ENCODE data around the gene CLNK. TPM values are rescaled to one million over a fixed set of nuclear protein-coding genes. Genes with fewer than 3 reads are reported as not detected.
A peak's percentile ranks its signal among the peaks of the same experiment; 100 is the strongest.
"Not testable (repeated sequence)": the region's sequence is repeated elsewhere in the genome, so short reads cannot be mapped to it uniquely, and the experiment has no call there.

CLNK gene
- total RNA-seq, 1 donor from 2014 or later, result not detected

DNA sequence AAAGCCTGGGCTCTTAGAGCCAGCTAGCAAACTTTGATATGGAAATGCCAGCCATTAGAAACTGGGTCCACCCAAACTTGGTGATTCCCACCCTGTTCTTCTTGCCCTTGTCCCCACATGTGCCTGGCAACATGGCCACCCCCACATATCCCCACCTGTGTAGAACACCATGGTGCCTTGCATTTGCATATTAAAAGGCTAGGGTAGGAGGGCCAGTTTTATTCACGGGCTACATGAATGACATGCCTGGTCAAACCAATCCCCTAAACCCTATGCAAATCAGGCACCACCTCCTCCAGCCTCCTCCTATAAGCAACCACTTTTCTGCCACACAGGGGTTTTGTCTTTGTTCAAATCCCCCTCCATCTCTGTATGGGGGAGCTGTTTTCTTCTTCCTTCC is 104.9 kb downstream of the CLNK start:
- DNase-seq (ENCODE audit: low read depth in 2 of 2), result no peak

DNA sequence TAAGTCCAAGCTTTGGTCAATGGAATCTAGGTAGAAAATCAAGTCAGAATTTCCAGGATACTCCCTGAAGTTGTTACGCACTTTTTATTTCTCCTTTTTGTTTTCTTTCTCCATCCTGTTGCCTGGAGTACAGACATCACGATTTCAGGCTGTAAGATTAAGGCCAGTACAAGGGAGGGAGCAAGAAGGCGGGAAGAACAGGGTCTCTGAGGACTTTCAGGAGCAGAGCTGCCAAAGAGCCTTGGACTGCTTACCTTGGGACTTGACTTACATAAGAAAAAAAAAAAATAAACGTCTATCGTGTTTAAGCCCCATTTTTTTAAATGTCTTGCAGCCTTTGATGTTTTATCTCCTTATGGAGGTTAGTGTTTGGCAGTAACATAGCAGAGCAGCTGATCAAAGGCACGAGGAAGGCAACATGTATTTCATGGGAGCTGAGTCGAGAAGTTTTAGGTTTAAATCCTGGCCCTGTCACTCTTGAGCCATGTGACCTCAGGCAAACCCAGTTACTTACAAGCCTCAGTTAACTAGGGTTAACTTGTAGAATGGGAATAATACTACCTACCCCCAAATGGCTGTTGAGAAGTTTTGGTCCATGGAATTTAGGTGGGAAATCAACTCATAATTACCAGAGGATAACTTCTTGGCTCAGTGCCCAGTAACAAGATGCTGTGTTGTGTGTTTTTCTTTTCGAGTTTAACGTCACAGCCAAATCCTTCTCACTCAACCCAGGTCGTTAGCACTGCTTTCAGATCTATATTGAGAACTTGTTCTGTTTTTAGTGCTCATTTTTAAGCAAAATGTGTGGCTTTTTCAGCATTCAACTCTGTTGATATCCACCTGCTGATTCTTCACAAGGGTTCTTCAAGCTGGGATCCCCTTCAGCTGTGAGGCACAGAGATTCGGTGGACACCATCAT is 106.8 kb downstream of the CLNK start:
- DNase-seq (ENCODE audit: low read depth in 2 of 2), result no peak

DNA sequence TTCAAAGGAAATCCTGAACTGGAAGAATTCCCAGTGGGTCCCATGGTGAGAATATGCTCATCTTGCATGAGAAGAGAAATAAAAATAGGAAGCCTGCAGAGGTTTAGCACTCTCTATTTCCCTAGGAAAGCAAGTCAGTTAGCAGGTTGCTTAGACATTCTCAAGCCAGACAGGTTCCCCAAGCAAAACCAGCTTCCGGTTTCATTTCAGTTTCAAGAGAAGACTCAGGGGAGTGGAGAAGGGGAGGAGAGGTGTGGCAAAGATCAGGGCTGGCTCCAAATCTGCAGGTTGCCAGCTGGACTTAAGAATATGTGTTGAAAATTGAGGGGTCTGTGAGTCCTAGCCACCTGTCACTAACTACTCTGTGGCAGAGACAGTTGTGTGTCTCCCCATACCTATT is 107.5 kb downstream of the CLNK start:
- DNase-seq (ENCODE audit: low read depth in 2 of 2), result peak in 1 of 2 donors; percentile 45

DNA sequence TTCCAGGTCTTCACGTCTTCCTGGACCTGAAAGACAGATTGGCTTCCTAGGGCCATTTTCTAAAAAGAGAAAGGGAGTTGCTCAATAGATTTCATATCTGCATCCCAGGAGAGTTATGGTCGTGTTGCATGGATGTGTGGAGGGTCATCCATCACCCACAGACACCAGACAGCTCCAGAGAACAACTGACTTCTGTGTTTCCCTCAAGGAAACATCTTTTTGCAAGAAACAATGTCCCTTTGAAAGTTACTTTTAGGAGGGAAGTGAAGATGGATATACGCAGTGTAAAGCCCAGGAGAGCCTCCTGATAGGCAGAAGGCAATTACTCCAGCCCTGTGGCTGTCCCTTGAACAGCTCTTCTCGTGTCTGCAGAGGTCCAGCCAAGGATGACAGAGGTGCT is 108.3 kb downstream of the CLNK start:
- no peak for DNase-seq (ENCODE audit: low read depth in 2 of 2)

DNA sequence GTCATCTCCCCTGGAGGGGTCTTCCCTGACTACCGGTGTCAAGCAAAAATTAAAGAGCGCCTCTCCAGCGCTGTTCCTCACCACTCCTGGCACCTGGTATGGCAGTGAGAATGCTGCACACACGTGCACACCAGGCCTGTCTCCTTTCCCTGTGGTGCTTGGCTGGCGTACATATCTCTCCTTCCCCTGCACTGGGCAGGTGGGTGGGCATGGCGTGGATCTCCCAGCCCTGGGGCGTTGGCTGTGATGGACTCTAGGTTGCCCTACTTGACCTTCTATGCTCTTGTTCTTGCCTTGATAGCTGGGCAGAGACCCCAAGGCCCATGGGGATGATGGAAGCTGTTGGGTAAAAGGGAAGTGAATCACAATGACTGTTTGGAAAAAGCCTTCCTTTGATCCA is 109.2 kb downstream of the CLNK start:
- no peak for DNase-seq (ENCODE audit: low read depth in 2 of 2)

DNA sequence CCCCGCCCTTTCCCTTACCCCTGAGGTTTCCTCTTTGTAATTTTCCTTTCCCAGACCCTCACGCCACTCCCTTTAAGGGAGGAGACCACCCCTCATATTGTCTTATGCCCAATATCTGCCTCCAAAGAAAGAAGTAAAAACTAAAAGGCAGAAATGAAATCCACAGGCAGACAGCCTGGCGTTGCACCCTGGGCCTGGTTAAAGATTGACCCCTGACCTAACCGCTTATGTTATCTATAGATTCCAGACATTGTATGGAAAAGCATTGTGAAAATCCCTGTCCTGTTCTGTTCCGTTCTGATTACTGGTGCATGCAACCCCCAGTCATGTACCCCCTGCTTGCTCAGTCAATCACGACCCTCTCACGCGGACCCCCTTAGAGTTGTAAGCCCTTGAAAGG is 110.0 kb downstream of the CLNK start:
- DNase-seq (ENCODE audit: low read depth in 2 of 2), result not testable (repeated sequence)

DNA sequence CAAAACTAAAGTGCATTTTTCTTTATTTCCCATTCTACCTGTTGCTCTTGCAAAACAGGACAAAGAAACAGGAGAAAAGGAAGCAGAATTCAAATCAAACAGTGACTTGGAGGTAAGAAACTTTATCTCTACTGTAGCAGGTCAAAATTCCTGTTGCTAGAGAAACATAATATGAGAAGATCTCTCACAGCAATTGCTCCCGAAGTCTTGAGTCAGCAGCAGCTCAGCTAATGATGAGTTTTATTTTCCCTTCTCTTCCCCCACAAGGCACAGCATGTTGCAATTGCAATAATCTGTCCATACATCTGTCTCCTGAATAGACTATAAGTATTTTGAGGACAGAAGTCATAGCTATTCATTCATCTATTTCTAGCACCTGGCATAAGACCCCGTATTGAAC is 112.7 kb downstream of the CLNK start:
- no peak for DNase-seq (ENCODE audit: low read depth in 2 of 2)

DNA sequence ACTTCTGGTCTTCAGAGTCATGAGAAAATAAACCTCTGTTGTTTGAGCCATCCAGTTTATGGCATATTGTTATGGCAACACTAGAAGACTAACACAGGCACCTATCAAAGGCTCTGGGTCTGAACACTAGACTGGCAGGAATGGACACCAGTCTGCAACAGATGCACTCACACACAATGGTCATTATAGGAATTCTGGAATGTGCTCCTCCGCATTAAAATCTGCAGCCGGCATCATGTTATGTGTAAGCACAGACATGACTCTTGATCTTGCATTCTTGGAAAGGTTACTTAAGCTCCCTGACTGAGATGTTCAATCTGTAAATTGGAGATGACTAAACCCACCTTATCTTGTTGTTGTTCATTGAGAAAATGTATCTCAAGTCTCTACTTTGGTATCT is 115.1 kb downstream of the CLNK start:
- DNase-seq (ENCODE audit: low read depth in 2 of 2), result no peak

DNA sequence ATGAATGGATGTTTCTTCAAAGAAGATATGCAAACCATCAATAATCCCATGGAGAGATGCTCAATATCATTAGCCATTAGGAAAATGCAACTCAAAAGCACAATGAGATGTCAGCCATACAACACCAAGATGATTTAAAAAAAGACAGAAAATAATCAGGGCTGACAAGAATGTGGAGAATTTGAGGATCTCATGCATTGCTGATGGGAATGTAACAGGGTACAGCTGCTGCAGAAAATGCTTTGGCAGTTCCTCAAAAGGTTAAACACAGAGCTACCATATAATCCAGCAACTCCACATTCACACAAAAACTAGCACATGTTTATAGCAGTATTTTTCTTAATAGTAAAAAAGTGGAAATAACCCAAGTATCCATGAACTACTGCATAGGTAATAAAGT is 116.8 kb downstream of the CLNK start:
- no peak for DNase-seq (ENCODE audit: low read depth in 2 of 2)

DNA sequence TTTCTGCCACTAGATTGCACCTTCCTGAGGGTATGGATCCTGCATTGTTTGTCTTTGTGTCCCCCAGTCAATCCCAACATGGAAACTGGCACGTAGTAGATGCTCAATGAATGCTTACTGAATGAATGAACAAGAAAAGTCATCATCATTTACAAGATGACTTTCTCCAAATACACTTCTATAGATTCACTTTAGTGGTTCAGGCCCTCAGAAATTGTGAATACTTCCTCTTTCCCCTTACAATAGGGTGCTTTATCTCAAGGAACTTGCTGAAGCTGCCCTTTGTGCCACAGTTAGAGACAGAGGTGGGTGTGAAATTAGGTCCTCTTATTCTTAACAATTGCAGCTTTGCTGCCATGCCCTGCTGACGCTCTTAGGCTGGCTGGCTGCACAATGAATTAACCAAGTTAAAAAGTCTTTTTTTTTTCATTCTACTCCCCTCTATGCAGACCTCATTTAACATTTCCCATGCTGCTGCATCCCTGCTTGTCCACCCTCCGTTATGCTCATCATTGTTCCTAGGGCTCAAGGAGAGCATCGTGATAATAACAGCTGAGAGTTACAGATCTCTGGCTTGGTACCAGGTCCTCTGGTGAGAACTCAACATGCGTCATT is 119.3 kb downstream of the CLNK start:
- no peak for DNase-seq (ENCODE audit: low read depth in 2 of 2)

DNA sequence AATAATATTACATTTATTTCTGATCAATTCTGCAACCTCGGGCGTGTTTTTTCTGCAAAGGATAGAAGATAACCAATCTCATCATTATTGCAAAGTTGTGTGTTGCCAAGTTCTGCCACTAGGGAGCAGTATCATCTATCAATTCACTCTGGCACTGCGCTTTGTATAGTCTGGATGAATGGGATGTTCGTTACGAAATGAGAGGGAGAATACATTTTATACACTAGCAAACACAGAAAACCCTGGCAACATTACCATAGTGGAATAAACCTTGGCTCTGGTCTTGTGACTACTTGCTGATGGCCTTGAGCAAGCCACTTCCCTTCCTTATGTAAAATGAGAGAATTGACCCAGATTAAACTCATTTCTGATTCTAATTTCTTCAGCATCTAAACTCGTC is 129.9 kb downstream of the CLNK start:
- DNase-seq (ENCODE audit: low read depth in 2 of 2), result peak; percentile 59 to 77

DNA sequence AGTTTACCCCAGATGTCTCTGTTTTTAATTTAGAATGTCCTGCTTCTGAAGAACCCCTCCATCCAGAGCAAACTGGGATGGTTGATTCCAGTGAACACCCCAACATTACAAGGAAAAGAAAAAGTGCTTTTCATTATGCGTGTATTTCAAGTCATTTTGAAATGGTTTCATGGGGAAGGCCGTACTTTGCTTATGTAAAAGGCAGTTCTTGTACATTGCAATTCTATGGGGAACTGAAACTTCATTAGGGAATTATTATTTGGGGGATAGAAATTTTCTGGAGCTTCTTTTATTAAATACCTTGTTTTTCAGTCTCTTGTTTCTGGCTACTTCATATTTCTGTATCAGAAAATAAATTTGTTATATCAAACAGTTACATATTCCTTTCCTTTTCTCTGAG is 130.4 kb downstream of the CLNK start:
- no peak for DNase-seq (ENCODE audit: low read depth in 2 of 2)

DNA sequence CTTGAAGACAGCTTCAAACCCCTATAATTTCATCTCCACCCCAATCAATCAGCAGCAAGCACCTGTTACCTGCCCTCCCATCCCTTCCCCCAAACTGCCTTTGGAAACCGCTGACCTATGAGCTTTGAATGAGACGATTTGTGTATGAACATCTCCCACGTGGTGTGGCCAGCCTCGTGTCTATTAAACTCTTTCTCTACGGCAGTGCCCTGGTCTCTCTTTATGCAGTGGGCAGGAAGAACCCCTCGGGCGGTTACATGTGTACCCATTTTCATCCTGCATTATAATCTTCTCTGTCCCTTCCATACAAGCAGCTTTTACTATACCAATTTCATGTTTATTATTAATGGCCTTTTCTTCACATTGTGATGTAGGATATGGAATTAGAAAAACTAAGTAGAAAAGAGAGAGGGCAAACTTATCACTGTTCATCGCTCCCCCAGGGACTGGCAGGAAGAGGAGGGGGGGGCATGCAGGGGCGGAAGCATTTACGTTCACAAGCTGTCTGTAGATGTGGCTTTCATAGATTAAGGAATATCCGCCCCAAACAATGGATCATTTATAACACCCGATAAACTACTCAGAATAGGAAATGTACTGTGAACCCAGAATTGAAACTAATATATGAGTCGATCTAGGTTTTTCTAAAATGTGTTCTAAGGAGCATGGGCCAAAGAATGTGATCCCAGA is 131.8 kb downstream of the CLNK start:
- peak in 1 of 2 donors; percentile 39 for DNase-seq (ENCODE audit: low read depth in 2 of 2)

DNA sequence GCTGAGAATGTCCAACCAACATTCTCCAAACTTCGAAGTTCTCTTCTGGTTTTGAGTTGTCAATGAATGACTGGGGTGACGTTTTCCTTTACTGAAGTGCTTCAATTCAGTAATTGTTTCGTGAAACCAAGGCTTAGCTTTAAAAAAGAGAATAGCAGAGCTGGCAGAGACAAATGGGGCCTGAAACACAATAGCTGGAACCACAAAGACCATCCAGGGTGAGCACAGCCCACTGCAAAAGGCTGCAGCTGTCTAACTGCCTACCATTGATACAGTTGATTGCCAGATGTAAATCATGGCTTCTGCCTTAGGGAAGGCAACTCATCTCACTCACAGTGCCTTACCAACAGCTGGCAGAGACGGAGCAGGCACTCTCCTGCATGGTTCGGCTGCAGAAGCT is 148.7 kb downstream of the CLNK start:
- DNase-seq (ENCODE audit: low read depth in 2 of 2), result no peak

DNA sequence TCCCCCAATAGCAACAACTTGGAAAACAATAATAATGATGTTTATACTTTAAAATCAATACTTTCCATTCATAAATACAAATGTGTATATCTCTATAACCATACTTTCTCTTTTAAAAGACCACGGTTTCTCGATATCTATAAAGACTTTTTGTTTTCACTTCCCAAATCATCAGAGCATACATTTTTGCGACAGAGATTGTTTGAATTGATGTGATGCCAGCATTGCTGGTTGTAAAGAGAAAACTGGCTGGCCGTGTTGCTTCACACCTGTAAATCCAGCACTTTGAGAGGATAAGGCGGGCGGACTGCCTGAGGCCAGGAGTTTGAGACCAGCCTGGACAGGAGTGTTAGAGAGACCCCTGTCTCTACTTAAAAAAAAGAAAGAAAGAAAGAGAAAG is 149.7 kb downstream of the CLNK start:
- no peak for DNase-seq (ENCODE audit: low read depth in 2 of 2)

DNA sequence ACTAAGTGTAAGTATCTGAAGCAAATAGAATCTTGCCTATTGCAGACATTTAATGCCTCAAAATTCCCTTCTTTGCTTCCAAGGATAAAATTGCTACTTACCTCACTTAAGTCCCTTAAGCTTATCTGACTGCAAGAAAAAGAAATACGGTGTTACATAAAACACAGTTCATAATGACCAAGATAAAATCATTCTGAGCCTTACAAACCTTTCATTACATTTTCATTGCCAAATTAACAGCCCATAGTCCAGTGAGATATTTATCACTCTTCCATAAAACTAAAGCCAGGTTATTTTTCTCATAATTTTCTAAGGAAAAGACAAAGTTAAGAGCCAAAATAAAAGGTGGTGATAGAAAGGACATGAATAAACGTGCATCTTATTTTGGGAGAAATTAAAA is 152.4 kb downstream of the CLNK start:
- DNase-seq (ENCODE audit: low read depth in 2 of 2), result no peak

DNA sequence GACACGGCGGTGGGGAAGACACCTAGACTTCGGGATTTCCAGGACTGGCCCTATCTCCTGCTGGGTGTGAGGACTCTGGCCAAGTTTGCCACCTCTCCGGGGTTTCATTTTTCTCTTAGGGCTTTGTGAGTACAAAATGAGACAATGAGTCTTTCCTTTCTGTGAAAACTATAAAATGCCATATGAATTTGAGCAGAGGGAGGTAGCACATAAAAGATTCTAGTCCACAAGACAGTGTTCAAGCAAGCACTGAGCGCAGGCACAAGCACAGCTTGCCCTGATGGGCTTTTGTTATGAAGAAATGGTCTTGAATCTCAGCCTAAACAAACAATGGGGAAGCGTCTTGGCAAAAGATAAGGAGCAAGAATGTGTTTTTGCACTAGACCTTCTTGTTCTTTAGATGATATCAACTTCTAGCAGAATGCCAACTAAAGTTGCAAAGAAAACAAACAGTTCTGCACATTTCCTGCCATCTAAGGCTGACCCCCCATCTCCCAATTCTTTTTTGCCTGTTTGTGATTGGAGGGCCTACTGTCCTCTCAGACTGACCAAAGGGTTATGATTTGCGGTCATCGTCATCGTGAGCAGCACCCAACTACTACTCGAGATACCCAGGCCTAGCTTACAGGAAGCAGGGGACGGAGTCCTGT is 154.3 kb downstream of the CLNK start:
- DNase-seq (ENCODE audit: low read depth in 2 of 2), result peak in 1 of 2 donors; percentile 92

DNA sequence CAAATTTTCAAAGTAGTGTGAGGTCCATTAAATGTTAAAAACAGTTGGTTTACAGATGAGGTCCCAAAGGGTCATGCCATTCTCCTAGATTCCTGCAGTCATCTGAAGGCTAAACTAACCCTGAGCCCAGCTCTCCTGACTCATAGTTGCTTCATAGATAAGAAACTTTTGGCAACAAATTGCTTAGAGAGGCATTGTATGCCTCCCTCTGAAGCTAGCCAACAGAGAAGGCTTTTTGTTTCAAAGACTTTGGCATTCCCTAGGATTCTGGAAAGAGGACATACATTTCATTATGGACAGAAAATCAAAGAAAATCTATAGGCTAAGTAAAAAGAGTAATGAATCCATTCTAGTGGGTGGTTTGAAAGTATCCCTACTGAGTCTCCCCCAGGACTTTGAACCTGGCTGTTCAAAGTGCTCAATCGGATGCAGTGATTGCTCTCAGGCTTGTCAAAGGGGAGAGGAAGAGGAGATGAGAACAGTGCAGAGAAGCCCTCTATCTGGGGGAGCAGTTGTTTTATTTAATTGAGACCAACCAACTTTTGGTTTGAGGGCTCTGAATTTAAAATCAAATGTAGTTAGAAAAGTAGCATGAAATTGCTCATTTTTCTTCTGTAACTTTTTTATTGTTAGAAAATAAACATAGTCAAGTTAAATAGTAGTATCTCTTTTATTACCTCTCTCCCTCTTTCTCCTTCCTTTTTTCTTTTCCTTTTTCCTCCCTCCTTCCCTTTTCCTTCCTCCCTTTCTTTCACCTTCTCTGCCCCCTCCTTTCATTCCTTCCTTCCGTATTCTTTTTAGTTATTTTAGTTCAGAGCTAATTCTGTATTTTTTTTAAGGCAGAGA is 155.1 kb downstream of the CLNK start:
- peak in 1 of 2 donors; percentile 54 for DNase-seq (ENCODE audit: low read depth in 2 of 2)

DNA sequence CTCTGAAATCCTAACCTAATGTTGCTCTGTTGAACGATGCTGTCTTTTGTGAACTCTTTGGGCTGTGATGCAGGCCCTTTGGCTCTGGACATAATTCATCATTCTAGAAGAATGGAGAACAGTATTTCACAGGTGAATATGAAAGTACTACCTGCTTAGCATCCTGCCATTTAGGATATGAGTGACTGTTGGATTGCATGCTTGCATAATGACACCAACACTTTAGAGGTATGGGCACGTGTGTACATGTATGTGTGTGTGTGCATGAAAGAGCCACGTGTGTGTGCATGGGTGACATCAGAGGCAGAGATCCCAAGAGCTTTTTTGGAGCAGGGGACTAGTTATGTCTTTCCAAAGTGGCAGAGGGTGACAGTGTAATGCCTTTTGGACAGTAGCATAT is 157.1 kb downstream of the CLNK start:
- no peak for DNase-seq (ENCODE audit: low read depth in 2 of 2)

DNA sequence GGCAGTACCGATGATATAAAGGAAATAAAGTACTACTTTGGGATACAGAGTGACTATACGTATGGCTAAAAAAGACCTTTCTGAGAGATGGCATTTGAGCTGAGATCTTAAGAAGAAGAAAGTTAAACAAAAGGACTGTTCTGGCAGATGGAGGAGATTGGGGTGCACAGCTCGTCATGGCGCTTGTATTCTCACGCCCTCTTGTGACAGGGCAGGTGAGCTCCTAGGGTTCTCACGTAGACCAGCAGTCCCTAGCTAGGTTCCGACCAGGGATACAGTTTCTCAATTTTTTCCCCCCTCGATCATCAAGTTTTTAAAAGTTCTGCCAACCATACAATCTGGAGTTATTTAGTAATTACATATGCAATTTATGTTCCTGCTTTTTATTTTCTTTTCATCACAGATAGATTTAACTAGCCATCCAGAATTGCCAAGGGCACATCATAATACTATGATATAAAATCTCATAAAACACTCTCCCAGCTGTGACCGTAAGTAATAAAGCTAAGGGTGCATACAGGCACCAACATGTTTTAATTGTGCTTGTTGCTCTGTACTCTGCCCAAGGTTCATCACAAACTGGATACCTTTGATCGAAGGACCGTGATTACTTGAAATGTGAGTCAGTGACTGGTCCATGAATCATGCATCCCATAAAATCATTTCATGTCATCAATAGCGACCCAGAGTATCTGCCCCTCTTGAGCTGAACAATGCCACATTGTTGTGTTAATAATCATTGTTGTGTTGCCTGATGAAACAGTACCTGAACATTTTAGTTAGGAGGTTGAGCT is 157.9 kb downstream of the CLNK start:
- no peak for DNase-seq (ENCODE audit: low read depth in 2 of 2)

Data from lung microvascular endothelial cell (primary cell).